RPMI8226 (cell line): Measurements from ENCODE around the gene ZBTB42.

Source experiments
- DNase-seq: peaks from one replicate; pipeline ENCODE4 v3.0.0-alpha.2; 2015

ZBTB42 gene

GRCh38 chr14:104795781-104796686 lies 4.9 kb upstream of the ZBTB42 start:
- DNase-seq: peak; percentile 57

DNA sequence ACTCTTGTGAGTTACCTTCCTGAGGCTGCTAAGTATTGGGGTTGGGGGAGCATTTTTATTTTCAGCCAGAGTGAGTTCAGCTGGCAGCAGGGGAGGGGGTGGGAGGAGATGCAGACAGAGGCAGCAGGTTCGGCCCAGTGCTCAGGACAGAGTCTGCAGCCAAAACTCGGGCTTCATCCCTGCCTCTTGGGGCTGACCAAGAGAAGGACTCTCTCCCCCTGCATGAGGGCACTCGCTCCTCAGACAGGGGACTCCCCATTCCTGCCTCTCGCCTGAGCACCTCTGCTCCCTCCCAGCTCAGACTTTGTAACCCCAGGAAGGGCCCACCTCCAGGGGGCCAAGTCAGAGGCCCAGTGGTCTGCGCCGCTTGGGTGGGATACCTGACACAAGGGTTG lies 4.2 kb upstream of the ZBTB42 start:
- no peak for DNase-seq

DNA sequence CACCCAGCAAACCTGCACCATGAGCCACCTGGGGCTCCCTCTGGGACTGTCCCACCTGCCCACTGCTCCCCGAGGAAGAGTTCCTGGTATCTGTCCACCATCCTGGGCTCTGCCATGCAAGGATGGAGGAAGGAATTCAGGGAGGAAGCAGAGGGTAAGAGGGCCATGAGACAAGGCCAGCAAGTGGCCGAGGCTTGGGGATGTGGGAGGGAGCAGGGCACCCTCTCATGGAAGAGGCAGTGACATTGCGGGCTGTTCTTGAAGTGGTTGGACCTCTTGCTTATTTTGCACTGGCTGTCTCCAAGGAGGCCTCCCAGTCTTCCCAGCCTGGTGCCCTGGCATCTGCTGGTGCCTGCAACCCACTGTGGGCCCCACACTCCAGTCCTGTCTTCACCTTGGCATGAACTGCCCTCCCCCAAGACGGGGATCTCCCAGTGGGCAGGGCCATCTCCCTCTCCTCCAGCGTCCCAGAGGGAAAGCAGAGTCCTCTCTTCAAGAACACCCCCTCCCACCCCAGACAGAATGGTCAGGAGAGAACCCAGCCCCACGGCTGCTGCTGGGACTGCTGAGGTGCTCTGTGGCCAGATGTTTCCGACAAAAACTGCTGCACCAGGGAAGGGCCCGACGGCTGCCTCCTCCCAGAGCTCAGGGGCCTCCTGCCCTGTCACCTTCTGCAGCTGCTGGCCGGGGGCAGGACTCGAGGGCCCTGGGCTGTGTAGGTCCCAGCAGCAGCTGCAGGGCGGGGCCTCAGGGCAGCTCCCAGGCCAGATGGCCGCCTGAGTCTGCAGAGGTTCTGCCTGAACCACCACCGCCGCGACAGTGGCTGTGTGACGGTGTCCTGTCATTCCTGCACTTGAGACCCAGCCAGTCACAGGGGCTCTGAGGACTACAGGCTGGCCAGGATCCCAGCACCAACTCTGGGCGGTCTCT lies 3.5 kb upstream of the ZBTB42 start:
- peak; percentile 91 for DNase-seq

DNA sequence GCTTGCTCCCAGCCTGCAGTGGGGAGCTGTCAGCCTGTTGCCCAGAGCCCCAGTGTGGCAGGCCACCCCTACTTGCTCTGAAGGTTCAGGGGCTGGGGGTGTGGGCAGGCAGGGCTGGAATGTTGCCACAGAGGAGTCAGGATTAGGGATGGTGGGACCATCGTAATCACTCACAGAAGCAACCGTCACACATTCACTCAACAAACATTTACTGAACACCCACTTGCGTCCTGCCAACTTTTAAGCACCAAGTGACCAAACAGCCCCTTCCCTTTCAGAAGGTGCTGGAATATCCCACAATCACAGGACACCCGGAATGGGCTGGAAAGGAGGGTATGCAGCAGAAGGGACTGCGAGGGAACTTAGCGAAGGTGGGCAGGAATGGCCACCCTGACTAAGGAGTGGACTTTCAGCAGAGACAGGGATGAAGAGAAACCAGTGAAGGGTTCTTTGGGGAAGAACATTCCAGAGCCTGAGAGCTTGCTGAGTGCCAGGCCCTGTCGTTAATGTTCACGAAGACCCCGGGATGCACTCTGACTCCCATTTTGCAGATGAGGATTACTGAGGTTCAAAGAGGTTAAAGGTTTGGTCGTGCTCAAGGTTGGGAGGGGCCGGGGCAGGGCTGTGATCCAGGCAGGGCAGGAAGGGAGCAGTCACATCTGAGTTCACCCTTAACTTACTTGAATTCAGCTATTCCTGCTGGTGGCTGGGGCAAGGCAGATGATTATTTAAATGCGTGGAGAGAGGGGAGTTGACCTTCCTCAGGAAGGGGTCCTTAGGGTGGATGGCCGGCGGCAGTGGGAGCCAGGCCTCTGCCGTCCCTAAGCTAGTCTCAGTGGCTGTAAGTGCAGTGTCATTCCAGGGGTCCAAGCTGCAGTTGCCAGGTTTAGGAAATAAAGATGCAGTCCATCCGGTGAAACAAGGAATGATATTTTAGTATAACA lies 2.3 kb upstream of the ZBTB42 start:
- no peak for DNase-seq

- DNase-seq: no peak
Measured at GRCh38 chr14:104799244-104800014, 1.5 kb upstream of the ZBTB42 start.

DNA sequence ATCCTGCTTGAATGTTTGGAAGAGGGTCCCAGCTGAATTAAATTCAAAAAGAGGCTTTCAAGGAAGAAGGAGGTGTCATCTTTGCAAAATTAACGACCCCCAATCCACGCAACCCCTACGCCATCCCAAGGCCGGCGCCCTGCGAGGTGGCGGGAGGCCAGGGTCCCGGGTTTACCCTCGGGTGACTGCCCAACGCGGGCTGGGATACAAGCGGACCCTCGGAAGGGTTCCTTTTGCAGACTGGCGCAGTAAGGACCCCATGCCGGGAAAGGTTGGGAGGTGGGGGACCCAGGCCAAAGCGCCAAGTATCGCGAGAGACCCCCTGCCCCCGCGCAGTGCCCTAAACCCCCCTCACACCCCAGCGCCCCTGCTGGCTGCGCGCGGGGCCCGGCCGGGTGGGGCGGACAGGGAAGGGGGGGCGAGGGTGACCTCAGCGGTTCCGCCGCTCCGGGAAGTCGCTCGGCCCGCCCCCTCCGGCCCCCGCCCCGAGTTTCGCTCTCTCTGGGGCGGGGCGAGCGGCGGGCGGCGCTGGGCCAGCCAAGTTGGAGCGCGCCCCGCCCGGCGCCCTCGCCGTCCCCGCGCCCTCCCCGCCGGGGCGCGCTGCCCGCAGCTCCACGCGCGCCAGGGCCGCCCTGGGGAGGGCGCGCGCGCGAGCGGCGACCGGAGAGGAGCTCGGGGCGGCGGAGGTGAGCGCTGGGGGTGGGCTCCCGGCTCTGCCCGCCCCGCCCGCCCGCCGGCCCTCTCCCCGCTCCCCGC lies 708 bp upstream of the ZBTB42 start:
- peak; percentile 82 for DNase-seq

GRCh38 chr14:104801520-104802393 lies 856 bp downstream of the ZBTB42 start:
- DNase-seq: no peak

DNA sequence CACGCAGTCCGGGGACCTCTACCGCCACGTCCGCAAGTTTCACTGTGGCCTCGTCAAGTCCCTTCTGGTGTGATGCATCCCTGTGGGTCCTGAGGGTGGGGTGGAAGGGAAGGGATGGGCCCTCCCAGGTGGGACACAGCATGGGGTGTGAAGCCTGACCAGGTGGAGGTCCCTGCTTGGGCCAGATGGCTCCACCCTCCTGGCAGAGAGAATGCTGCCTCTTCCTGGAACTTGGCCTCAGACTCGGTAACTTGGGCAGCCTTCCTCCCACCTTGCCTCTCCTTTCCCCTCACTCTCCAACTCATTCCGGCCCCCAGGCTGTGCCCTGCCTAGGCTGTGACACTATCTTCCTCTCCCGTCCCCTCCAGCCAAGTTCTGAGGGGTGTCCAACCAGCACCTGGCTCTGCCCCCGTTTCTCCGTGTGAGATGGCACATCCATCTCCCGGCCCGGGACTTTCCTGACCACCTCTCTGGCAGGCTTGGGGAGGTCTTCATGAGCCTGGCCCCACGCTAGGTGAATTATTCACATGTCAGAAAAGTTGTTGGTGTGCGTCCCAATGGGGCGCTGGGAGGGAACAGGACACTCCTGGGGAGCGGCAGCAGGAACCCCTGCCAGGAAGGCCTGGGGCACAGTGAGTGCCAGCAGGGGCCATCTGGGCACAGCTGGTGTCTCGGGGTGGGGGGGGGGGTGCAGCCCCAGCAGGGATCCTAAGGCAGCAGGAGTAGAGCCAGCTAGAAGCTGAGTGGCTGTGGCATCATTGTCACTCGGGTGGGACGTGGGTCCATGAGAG lies 1.7 kb downstream of the ZBTB42 start:
- no peak for DNase-seq

- no peak for DNase-seq
Measured at GRCh38 chr14:104803280-104803911, 2.5 kb downstream of the ZBTB42 start.

- no peak for DNase-seq
Measured at GRCh38 chr14:104803912-104804410, 3.1 kb downstream of the ZBTB42 start.

GRCh38 chr14:104804481-104805325 lies 3.8 kb downstream of the ZBTB42 start:
- no peak for DNase-seq

GRCh38 chr14:104805326-104805678 lies 4.4 kb downstream of the ZBTB42 start:
- DNase-seq: peak; percentile 12

GRCh38 chr14:104805941-104806624 lies 5.2 kb downstream of the ZBTB42 start:
- no peak for DNase-seq

- no peak for DNase-seq
Measured at GRCh38 chr14:104806625-104807465, 5.9 kb downstream of the ZBTB42 start.

GRCh38 chr14:104808456-104808855 lies 7.6 kb downstream of the ZBTB42 start:
- no peak for DNase-seq

DNA sequence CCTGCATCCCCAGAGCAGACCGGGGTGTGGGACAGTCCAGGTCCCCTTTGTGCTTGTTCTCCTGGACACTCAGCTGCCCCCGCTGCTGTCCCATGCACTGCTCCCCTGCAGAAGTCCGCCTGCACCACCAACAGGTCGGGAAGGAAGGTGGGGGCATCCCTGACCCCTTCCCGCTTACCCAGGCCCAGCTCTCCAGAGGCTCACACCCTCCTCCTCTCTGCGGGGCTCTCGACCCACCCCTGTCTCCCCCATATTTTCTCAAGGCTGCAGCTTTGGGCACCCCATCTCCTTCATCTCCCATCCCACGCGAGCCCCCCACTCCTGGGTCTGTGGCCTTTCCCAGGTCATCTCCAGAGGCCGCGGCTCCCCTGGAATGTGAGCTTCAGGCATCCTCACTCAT lies 9.4 kb downstream of the ZBTB42 start:
- DNase-seq: no peak
